Islet of Langerhans (tissue), 1 donor: ENCODE measurements around the gene PHF20.
"Not testable (repeated sequence)": the region's sequence is repeated elsewhere in the genome, so short reads cannot be mapped to it uniquely, and the experiment has no call there.

Experiments used
- FAIRE-seq: peaks from one replicate; lab custom pipeline; 2011; peaks lifted over from hg19 to GRCh38; lab: Jason Lieb, UNC

PHF20 gene

GRCh38 chr20:35975576-35976373, 204.0 kb downstream of the PHF20 start:
- peak; percentile 56 for FAIRE-seq

DNA sequence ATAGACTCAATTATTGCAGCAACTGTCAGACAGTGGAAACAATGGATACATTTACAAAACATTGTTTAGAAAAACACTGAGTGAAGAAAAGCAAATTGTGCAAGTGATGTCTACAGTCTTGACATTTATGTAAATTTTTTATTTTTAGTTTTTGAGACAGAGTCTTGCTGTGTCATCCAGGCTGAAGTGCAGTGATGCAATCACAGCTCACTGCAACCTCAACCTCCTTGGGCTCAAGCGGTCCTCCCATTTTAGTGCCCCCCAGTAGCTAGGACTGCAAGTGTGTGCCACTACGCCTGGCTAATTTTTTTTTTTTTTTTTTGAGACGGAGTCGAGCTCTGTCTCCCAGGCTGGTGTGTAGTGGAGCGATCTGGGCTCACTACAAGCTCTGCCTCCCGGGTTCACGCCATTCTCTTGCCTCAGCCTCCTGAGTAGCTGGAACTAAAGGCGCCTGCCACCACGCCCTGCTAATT, 206.3 kb downstream of the PHF20 start:
- no peak for FAIRE-seq

- no peak for FAIRE-seq
Observed at GRCh38 chr20:35979544-35979943, 207.7 kb downstream of the PHF20 start.

DNA sequence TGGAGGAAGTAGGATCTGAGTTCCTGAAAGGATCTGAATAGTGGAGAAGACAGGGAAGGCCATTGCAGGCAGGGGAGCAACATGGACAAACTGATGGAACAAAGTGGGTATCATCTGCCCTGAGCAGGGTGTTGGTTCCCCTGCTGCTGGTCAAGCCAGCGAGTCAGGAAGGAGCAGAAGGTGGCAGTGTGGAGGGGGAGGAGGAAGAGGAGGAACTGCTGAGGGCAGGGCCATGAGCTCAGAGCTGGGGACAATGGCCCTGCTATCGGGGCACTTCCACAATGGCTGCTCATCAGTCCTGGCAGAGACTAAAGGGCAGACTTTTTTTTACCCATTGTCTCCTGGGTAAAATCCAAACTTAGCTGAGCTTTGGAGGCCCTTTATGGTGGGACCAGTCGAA, 210.2 kb downstream of the PHF20 start:
- FAIRE-seq, result no peak

DNA sequence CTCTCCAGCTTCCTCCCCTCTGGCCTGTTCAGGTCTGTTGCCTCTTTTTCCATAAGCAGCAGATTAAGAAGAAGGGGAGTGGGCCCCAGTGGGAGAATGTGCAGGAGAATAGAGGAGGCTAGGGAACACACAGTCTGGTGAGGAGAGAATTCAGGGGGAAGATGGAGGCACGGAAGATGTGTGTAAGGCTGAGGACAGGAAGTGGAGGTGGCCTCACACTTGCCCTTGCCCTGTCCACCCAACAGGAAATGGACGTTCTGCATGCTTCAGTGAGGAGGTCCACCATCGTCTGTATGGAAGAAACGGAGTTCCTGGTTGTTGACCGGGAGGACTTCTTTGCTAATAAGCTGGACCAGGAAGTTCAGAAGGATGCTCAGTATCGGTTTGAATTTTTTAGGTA, 212.6 kb downstream of the PHF20 start:
- FAIRE-seq, result no peak

GRCh38 chr20:35985806-35986205, 214.0 kb downstream of the PHF20 start:
- no peak for FAIRE-seq

DNA sequence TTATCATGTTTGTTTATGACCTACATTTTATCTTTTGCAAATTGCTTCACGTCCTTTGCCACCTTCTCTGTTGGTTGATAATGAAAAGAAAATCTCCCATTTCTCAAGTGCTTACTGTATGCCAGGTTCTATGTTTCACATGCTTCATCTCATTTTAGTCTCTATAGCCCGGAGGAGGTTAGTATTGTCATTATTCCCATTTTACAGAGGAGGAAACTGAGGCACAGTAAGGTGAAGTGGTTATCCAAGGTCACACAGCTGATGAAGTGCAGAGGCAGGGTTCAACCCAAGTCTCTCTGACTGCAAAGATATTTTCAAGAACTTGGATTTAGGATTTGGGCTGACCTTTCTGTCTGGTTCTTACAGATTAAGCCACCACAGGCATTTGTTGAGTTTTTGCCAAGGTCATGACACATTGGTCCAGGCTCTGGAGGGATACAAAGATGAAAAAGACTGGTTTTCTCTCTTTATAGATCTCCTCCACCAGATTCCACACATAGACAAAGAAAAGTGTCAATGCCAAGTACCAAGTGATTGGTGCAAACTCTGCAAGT, 217.2 kb downstream of the PHF20 start:
- FAIRE-seq, result no peak

GRCh38 chr20:35991142-35991771, 219.4 kb downstream of the PHF20 start:
- FAIRE-seq, result no peak

DNA sequence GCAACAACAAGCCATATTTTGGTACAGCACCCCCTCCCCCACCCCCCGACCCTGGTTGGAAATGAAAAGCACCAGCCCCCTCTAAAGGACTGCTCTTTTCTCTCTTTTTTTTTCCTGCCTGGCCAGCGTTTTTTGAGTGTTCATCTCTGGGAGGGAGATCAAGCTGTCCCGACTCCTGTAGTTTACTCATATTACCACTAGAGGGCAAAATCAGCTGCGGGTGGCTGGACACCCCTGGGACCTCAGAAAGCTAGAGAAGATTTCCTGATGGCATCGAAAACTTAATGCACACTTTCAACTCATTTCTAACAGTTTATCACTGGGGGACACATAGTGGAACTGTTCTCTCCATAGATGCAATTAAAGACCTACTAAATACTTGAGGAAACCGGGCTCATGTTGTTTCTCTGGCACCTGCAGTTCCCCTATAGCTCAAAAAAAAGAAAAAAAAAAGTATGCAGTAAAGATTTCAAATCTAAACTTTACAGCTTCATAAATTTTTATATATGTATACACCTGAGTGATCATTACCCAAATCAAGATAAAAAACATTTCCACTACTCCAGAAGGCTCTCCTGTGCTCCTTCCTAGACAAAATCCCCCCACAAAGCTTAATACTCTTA, 221.0 kb downstream of the PHF20 start:
- peak; percentile 85 for FAIRE-seq

GRCh38 chr20:35994994-35995453, 223.2 kb downstream of the PHF20 start:
- peak; percentile 51 for FAIRE-seq

- FAIRE-seq, result not testable (repeated sequence)
Observed at GRCh38 chr20:35996492-35996891, 224.7 kb downstream of the PHF20 start.
